Colon (tissue), 2 donors: ENCODE measurements around the gene RXRA.

Source experiments
- FAIRE-seq: peaks from 2 replicates; lab custom pipeline; 2012; peaks lifted over from hg19 to GRCh38; lab: Jason Lieb, UNC
- donor health status: control.
- donor health status: control.

Gene RXRA

DNA sequence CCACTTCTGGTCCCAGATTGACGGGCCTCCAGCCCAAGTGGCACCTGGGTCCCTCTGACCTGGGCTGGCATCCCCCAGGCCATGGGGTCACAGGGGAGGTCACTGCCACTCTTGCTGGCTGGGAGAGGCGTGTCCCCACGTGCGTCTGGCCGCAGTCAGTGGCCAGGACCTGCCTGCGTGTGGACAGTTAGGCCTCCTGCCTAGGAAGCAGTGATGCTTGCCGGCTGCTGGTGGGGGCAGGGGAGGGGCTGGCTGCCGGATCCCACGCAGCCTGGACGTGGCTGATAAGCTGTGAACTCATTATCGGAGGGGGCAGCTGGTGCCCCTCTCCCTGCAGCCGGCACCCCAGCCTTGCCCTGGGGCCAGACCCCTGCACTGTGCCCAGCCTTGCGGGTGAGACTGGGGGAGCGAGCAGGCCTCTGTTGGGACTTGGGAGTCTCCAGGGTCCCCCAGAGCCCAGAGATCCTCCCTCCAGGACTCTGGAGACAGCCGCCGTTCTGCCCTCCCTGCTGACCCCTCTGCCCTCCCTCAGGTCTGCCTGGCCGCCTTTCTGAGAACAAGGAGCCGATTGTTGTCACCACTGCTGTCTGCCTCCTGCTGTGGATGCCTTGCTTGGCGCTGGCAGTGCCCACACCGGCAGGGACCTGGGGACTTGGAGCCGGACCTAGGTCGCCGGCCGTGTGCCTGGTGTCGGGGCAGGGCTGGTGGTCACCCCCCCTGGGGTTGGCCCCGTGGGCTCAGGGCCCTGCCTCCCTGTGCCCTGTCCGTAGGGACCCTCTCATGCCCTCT is 12.3 kb downstream of the RXRA start:
- no peak for FAIRE-seq

DNA sequence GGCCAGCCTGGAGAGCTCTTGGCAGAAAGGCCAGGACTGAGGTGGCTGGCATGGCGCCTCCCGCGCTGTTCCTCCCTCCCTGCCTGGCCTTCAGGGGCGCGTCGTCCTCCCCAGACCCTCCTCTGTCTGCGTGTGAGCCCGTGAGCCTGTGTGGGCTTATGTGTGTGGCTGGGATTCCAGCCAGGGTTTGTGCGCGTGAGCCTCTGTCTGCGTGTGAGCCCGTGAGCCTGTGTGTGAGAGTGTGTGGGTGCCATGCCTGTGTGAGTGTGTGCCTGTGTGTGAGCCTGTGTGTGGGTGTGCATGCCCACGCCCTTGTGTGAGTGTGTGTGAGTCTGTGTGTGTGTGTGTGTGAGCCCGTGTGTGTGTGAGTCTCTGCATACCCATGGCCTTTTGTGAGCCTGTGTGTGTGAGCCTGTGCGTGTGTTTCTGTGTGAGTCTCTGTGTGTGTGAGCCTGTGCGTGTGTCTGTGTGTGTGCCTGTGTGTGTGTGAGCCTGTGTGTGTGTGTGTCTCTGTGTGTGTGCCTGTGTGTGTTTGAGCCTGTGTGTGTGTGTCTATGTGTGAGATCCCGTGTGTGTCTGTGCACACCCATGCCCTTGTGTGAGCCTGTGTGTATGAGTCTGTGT is 13.0 kb downstream of the RXRA start:
- no peak for FAIRE-seq

DNA sequence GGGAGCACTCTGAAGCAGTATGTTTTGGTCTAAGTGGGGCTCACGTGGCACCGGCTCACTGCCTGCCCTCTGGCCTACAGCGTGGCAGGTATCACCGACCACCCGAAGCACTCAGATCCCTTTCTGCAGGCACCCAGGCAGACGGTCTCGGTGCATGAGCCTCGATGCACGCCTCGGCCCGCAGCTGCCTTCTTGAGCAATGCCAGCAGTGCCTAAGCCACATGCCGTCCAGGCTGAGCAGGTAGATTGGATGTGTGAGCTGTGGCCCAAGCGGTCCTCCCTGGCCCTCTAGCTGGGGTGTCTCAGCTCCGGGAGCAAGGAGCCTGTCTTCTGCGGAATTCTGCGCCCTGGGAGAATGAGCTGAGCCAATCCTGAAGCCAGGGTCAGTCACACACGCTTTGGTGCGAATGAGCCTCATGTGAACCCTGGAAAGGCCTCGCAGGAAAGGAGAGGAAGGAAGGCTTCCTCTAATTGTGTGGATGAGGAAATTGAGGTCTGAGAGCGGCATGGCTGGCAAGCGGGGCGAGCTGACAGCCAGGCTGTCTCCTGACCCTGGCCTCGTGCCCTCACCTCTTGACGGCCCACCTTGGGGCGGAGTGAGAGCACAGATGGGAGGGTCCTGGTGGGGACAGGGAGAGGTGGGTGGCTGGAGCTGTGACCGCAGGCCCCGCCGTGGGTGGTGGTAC is 14.4 kb downstream of the RXRA start:
- FAIRE-seq, result no peak

DNA sequence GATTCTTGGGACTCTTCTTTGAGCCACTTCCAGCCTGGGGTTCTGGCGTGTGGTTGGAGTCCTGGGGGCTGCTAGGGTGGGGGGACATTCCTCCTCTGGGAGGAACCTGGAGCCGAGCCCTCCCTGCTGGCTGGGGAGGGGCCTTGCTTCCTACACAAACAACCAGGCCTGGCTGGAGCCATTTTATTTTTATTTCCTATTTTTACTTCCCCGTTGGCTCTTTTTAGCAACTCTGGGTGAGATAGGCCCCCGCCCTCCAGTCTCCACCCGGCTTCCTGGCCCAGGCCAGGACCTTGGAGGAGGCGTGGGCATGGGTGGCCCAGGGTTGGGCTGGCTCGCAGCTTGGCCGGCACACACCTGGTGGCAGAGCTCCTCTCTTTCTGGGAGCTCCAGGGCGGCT is 15.1 kb downstream of the RXRA start:
- no peak for FAIRE-seq

DNA sequence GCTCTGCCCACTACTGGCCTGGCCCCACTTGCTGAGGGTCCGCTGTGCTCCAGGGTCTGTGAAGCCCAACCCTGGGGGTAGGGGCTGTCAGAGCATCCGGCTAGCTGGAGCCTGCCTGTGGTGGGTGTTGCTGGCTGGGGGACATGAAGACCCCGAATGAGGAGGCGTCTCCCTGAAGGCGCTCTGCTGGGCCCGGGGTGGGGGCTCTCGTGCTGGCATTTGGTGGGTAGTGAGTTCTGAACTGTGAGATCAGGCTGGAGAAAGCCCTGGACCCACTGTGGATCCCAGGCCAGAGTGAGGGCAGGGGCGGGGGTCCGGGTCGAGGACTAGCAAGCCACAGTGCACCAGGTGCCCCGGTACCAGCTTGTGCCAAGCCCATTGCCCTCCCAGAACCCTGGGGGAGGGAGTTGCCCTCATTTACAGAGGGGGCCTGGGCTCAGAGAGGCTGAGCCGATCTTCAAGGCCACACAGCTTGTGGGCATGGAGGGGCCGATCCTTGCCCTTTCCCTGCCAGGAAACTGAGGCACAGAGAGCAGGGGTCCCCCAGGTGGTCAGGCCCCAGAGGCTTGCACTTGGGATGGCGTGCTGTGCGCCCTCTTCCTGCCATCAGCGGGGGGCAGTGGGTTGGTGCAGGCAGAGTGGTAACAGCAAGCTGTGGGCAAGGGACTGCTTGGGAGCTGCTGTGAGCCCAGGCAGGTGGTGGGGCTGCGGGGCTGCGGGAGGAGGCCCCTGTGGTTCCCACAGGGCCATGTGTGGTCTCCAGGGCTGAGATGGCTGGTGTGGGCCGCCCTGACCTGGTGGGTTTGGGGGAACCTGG is 15.9 kb downstream of the RXRA start:
- no peak for FAIRE-seq

DNA sequence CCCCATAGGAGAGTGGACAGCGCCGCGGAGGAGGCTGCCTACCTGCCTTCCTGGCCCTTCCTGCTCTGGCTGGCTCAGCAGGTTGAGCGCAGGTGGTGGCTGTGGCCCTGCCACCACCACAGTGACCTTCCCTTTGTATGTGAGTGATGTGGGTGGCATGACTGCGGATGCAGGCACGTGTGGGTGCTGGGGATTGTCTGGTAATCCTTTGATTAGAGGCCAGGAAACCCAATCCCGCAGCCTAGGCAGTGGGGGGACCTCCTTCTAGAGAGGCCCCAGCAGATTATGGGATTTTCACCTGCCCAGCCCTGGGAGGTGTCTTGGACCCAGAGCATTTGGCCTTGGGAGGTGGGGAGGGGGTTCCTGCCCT is 16.5 kb downstream of the RXRA start:
- FAIRE-seq, result no peak

DNA sequence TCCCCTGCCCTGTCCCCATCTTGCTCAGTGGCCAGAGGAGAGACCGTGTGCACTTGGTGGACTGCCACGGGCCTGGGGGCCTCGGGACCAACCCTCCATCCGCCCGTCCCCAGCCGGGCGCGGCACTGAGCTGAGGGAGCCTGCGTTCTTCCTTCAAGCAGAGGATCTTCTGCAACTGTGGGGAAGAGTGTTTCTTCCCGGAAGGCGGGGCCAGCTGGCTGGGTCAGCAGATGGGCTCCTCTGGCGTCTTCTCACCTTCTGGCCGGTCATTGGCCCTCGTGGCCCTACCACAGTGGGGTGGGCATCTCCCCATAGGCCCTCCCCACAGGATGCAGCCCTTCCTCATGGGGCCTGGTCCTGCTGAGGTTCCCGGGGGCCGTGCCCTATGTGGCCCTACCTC is 17.4 kb downstream of the RXRA start:
- FAIRE-seq, result no peak

DNA sequence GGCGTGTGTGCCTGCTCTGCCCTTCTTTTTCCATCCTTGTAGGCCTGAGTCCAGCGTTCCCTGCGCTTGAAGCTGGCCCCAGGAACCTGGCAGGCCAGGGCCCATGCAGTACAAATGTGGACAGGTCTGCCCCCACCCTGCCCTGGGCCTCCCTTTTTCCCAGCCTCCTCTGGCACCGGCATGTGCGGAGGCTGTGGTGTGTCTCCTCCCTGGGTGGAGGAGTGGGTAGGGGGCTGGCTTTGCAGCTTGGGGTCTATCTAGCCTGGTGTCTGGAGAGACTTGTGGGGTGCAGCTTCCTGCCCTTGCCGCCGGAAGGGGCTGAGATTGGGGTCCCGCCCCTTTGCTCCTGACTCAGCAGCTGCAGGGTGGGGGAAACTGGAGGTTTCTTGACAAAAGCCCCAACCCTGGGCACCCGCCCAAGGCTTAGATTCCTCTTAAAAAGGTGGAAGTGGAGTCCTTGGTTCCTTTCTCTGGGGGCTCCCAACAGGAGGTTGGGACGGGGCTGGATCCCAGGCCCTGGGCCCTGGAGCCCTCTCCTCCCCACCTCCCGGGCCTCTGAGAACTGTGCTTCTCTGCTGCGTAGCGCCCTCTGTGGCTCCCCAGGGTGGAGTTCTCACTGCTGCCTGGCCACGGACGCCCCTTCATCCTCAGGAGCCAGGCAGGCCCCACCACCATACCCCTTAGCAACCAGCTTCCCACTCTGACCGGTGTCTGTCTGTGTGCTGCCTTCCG is 18.0 kb downstream of the RXRA start:
- FAIRE-seq, result no peak

DNA sequence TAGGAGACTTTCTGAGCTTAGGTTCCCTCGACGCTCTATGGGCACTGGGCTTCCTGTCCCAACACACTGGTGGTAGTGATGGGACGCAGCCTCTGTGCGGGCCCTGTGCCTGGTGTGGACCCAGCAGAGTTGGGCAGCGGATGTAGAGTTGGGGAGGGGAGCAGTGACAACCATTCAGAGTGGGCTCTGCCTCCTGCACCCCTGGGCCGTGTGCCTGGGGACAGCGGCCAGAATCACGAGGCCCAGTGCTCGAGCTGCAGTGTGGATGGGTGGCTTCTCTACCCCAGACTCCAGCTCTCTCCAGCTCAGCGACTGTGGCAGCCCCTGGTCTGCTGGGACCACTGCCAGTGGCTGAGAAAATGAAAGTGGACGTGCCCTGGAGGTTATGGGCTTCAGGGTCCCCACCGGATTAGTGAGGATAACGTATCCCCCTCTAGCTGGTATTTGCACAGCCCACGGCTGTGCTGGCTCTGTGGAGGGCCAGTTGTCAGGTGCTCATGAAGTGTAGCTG is 18.6 kb downstream of the RXRA start:
- FAIRE-seq, result no peak

DNA sequence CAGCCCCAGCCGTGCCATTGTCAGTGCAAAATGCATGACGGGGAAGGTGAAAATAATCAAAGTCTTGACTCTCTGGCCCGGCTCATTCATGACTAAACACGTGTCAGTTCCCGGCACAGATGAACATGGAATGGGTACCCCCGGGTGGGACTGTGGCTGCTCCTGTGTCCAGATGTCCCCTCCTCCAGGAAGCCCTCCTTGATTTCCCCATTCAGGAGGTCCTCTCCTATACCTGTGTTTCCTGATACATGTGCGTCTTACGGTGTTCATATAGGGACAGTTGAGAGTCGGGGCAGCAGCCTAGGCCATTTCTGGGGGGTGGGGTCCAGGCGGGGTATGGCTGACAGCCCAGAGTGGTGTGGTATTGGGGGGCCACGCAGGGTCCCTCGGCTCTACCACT is 19.5 kb downstream of the RXRA start:
- no peak for FAIRE-seq

DNA sequence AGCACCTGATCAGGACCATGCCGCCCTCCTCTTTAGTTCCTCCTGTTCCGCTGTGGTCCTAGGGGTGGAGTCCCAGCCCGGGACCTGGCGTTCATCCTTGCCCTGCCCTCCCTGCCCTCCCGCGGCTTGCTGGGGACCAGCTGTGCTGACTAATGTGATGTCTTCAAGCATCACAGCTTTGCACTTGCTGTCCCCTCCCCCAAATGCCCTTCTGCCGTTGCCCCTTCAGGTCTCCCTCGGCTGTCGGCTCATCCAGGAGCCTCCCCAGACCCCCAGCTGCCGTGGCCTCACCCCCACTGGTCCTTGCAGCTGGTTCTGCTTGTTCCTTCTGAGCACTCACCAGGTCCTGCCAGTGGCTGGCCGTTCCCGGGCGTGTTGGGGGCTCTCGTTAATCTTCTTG is 19.9 kb downstream of the RXRA start:
- no peak for FAIRE-seq

DNA sequence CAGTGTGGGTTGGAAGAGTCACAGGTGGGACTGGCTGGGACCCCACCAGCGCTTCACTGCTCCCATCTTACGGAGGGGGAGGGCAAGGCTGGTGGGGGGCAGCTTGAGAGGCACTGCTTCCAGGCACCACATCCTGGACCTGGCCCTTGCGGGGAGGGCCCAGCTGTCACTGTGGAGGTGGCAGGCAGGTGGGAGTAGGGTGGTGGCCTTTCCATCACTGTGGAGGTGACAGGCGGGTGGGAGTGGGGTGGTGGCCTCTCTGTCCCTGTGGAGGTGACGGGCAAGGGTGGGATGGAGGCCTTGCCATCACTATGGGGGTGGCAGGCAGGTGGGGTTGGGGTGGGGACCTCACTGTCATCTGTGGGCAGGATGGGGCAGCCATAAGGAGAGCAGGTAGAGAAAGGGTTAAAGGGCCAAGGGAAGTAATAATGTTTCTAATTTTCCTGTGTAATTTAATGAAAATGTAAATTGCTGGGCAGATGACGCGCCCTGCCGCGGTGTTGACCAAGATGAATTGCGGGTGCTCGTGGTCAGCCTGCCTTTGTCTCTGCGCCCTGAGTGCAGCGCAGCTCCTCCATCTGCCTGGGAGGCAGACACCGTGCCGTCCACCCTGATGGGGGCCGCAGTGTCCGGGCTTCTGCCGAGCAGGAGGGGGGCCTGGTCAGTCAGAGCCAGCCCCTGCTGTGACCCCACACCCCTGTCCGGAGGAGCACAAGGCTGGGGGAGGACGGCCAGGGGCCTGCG is 20.8 kb downstream of the RXRA start:
- FAIRE-seq, result no peak

DNA sequence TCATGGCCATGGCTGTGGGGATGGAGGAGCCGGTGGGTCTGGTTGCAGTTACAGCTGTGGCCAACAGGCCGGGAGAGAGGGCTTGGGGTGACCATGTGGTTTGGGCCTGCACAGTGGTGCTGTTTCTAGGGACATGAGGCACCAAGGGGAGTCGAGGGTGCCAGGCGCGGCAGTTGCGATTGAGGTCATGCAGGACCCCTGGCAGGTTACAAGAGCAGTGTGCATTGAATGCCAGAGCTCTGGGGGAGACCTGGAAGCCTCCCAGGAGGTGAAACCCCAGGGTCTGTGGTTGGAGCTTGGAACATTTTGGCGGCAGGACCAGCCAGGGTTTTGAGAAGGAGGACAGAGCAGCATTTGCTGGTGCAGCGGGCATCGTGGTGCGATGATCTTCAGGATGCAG is 21.7 kb downstream of the RXRA start:
- no peak for FAIRE-seq

DNA sequence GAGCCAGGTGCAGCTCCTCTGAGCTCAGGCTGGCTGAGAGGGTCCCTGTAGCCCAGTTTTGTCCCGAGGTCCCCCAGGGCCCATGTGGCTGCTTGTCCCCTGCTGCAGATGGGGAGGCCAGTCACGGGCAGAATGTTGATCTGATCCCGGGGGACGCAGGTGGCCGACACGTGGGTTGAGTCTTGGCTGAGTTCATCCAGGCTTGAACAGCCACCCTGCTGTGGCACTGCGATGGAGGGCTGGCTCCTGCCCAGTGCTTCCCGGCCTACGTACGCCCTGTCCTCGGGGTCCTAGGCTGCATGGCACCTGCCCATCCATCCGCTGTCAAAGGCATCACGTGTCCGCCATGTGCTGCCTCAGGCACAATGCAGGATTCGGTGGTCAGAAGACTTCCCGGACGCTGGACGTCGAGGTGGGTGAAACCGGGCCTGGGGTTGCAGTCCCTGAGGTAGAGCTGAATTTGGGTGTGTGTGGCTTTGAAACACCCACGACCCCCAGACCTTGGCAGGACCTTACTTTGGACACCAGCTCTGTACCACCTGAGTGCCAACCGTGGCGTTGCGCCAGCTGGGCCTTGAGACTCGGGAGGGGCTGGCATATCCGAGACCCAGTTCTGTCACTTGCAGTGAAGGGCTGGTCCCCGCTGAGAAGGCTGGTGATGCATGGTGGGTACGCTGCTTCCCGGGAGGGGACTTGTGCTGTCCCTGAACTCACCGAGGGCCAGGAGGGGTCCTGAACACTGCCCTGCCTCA is 22.3 kb downstream of the RXRA start:
- no peak for FAIRE-seq

DNA sequence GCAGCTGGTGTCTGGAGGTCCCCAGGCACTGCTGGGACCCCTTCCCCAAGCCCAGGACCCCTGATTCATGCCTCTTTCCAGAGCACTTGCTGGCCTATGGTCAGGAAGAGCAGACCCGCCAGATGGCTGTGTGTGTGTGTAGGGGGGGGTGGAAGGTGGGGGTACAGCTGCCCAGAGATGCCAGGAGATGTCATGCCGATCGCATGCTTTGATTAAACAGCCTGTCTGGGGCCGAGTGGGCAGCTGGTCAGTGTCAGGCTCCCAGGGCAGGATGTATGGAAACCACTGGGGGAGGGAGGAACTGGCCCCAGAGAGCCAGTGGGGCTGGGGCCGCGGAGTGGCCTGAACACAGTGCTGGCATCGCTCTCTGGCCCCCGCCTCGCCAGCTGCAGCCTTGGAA is 23.7 kb downstream of the RXRA start:
- FAIRE-seq, result no peak

DNA sequence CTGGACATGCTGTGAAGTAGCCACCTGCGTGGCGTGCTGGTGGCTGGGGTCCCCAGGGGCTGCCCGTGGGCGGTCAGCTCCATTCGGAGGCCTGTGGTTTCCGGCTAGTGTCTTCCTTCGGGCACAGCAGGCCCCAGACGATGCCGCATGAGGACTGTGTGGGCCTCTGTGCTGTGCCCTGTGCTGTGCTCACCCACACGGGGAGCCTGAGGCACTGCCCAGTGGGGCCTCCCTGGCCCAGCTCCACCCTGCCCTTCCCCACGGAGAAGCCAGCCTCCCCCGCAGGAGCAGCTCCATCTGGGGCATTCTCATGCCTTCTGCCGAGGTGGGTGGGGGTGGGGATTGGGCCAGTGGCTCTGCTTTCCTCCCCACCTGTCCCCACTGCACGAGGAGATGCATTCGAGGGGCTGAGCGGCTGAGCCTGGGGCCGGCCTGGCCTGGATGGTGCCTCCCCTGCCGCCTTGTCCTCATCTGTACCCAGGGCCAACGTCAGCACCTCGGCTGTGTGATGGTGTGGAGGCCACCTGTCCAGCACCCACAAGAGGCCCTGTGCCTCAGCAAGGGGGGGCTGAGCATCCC is 24.2 kb downstream of the RXRA start:
- FAIRE-seq, result no peak

DNA sequence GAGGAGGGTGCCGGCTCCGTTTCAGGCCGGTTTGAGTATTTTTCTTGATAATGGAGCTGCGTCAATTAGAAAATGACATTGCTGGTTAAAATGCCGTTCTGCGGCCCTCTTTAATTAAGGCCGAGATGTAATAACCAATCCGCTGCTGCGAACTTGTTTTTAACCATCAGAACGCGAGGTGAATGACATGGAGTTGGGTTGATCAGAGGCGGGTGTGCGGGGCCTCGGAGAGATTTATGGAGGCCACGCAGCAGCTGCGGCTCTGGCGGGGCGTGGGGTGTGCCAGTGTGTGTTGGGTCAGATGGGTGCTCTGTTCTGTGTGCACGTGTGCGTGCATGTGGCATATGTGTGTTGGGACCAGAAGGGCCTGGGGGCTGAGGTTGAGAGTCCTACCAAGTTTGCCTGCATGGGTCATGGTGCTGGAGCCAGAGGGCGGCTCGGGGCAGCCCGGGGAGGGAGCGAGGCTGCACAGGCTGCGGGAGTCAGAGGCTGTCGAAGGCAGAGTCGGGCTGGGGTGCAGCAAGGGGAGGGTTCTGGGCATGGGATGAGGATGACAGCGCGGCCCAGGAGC is 25.4 kb downstream of the RXRA start:
- no peak for FAIRE-seq

DNA sequence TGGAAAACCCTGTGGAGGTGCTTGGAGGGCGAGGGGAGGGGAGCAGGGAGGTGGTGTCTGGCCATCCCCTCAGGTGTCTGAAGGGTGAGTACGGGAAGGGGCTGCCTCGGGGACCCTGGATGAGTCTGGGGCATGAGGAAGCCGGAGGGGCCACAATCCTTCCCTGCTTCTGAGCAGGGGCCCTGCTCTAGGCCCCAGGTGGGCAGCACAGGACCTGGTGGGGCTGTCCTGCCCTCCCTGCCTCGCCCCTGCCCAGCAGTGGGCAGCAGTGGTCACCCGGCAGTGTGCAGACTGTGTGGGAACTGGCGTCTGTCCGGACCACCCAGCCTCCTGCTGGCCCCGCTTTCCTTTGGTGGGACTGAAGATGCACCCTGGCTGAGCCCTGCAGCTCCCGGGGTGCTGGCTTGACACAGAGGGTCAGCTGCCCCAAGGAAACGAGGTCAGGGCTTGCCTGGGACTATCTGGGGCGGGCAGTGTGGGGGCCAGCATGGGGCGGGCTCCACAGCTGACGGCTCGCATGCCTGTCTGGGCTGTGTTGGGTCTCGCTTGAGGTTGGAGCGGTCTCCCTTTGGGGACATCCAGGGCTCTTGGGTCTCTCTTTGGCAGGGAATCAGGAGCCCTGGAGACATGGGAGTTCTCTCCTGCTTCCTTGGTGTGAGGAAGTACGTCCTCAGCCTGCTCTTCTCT is 26.1 kb downstream of the RXRA start:
- FAIRE-seq, result no peak

DNA sequence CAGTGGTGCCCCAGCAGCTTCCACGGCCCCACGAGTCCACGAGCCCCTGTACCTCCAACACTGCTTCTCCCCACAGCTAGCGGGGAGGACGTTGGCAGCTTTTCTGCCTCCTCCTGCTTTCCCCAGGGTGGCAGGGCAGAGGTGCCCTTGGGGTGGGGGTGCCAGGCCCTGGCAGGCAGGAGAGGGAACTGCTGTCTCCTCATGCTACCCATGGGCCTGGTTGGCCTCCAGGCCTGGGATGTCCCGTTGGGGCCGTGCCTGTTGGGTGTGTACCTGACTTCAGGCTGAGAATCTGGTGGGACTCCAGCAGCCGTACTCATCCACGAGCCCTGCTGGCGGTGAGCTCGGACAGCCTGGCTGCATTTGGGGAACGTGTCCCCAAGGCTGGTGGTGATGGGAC is 27.3 kb downstream of the RXRA start:
- no peak for FAIRE-seq
